Glutamatergic neuron (in vitro differentiated cells): ENCODE measurements around the gene CDC45. TPM values are rescaled to one million over a fixed set of nuclear protein-coding genes. Genes with fewer than 3 reads are reported as not detected.

Experiments
- DNase-seq: peaks from one replicate; pipeline ENCODE4 v3.0.0; 2022
- H3K27ac Mint-ChIP-seq: one replicate; pipeline ENCODE4 v1.8.0; 2020; ENCODE audit warnings: mild to moderate bottlenecking, mixed read lengths, inconsistent platforms; ENCODE audit not compliant: unreplicated experiment
- H3K27me3 Mint-ChIP-seq: one replicate; pipeline ENCODE4 v1.8.0; 2020; ENCODE audit warnings: mild to moderate bottlenecking, moderate library complexity, mixed read lengths, inconsistent platforms; ENCODE audit not compliant: unreplicated experiment
- H3K36me3 Mint-ChIP-seq: one replicate; pipeline ENCODE4 v1.8.0; 2020; ENCODE audit warnings: mild to moderate bottlenecking, mixed read lengths, inconsistent platforms; ENCODE audit not compliant: unreplicated experiment
- H3K4me1 Mint-ChIP-seq: one replicate; pipeline ENCODE4 v1.8.0; 2020; ENCODE audit warnings: mild to moderate bottlenecking, low read depth, mixed read lengths, inconsistent platforms; ENCODE audit not compliant: unreplicated experiment
- H3K4me3 Mint-ChIP-seq: one replicate; pipeline ENCODE4 v1.8.0; 2020; ENCODE audit warnings: mild to moderate bottlenecking, mixed read lengths, inconsistent platforms; ENCODE audit not compliant: unreplicated experiment
- H3K9me3 Mint-ChIP-seq: one replicate; pipeline ENCODE4 v1.8.0; 2020; ENCODE audit warnings: mild to moderate bottlenecking, moderate library complexity, mixed read lengths, inconsistent platforms; ENCODE audit not compliant: unreplicated experiment
- total RNA-seq: library from RNA; stranded (reverse); fragmentation: NEBNext Ultra II Directional; extraction: Animal tissue kit (Norgen Biotek cat#: 25700); gene quantifications from one replicate; pipeline ENCODE4 v1.2.1, GENCODE V29; 2021; ENCODE audit not compliant: unreplicated experiment
- TF ChIP-seq, protein P1 (sequence below): fragments of 200-600 bp; sonication (generic); IDR thresholded peaks from one replicate; pipeline ENCODE4 v1.5.0; 2021; ENCODE audit not compliant: partially characterized antibody, unreplicated experiment

CDC45 gene
- total RNA-seq, 1 donor from 2014 or later: 3.5 TPM

DNA sequence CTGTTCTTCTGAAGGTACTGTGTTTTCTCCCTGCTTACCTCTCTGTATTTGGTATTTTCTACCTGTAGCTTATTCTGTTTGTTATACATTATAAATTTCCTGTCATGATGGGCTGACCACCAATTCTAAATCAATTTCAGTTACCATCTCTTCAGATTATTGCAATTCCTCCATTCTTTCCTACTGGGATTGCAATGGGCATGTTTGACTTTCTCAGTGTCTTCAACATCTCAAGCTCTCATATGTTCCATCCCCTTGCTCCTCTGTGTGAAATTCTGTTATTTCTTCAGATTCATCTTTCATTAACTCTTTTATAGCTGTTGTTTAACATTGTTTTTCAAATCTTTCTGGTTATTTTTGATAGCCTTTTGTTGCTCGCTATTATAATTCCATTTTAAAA lies 16.7 kb upstream of the CDC45 start:
- H3K27me3 Mint-ChIP-seq: peaks cover 8% of the 10 kb centered on the region
- TF ChIP-seq, protein P1, sequence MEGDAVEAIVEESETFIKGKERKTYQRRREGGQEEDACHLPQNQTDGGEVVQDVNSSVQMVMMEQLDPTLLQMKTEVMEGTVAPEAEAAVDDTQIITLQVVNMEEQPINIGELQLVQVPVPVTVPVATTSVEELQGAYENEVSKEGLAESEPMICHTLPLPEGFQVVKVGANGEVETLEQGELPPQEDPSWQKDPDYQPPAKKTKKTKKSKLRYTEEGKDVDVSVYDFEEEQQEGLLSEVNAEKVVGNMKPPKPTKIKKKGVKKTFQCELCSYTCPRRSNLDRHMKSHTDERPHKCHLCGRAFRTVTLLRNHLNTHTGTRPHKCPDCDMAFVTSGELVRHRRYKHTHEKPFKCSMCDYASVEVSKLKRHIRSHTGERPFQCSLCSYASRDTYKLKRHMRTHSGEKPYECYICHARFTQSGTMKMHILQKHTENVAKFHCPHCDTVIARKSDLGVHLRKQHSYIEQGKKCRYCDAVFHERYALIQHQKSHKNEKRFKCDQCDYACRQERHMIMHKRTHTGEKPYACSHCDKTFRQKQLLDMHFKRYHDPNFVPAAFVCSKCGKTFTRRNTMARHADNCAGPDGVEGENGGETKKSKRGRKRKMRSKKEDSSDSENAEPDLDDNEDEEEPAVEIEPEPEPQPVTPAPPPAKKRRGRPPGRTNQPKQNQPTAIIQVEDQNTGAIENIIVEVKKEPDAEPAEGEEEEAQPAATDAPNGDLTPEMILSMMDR: no peak
- peaks cover 13% of the 10 kb centered on the region for H3K4me1 Mint-ChIP-seq
- DNase-seq: no peak
- H3K9me3 Mint-ChIP-seq: peaks cover 2% of the 10 kb centered on the region
- H3K4me3 Mint-ChIP-seq: peak overlapping the region; percentile 59
- no peaks in the 10 kb centered on the region for H3K36me3 Mint-ChIP-seq
- peak overlapping the region; percentile 91 for H3K27ac Mint-ChIP-seq

DNA sequence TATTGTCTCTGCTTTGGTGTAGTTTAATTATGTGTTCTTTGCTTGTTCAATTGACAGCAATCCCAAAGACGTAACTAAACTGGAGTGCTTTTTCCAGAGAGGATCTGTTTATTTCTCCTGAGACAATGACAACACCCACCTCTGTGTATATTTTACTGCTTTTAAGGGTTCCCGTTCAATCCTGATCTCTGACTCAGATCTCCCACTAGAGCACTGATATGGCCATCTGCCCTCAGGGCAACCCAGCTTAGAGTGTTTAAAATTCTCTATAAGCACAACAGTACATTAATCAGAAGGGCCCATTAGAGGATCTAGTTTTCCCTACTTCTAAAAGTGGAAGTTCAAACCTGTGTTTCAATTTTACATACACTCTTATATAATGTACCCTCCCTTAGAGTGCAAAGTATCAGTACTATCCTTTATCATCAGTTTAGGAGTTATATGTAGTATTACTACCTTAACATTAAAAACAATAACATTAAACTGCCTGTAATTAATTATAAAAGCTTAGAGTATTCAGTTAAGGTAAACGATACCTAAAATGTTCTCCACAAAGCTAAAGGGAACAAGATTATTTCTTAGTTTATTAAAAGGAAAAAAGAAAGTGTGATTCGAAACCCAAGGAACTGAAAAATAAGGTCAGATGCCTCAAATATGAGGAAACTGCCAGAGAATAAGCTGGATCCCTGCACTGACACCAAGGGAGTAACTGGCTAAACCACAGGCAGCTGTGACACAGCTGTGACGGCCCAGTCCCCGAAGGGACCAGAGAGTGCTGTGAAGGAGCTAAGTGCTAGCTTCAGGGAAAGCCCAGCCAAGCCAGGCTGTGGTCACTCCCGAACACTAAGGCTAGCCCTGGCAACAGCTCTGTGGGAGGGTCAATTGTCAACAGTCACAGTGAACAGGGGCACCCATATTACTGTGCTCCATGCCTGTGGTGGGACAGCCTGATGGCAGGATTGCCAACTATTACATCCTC lies 15.9 kb upstream of the CDC45 start:
- Mint-ChIP-seq H3K4me1 (peaks cover 13% of the 10 kb centered on the region), H3K27me3 (peaks cover 8% of the 10 kb centered on the region), H3K36me3 (no peaks in the 10 kb centered on the region), H3K27ac (peak overlapping the region; percentile 91), H3K9me3 (peaks cover 2% of the 10 kb centered on the region), H3K4me3 (peak overlapping the region; percentile 60)
- DNase-seq: peak; percentile 86
- TF ChIP-seq, protein P1: no peak

DNA sequence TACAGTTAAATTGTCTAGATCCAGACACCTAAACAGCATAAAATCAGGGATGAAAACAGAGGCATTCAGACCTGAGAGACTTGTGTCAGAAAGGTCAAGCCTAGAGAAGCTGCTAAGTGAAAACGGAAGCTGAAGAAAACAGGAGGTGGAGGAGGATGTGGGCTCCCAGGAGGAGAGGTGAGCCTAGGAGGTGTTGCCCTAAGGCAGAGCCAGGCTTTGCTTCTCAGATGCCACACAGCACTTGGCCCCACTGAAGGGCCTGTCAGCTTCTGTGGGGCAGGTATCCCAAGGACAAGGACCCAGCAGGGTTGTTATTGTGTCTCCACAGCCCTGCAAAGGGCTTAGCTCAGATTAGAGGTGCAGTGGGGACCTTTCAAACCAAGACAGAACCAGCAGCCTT lies 15.2 kb upstream of the CDC45 start:
- no peak for DNase-seq
- TF ChIP-seq, protein P1: no peak

DNA sequence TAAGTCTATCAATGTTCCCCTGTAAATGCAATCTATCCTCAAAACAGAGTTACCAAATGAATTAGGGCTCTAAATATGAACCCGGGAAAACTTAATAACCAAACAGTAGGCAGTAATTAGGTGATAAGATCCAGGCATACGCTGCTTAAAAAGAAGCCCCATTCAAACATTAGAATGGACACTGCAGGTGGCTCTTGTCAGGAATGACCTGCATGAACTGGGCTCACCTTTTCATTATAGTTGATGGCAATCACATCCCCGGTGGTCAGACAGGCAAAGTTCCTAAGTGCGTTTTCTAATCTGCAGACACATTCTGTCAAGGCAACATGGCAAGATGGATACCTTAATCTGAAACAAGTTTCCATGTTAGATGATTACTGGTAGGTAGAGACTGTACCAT lies 14.7 kb upstream of the CDC45 start:
- no peak for DNase-seq
- Mint-ChIP-seq H3K4me3 (no peak overlapping the region), H3K36me3 (no peaks in the 10 kb centered on the region), H3K4me1 (peaks cover 13% of the 10 kb centered on the region), H3K27me3 (peaks cover 8% of the 10 kb centered on the region), H3K9me3 (peaks cover 2% of the 10 kb centered on the region), H3K27ac (peak overlapping the region; percentile 91)
- TF ChIP-seq, protein P1: no peak

More for the DNA sequence above, 15.2 kb upstream of the CDC45 start:
- H3K27me3 Mint-ChIP-seq: peaks cover 8% of the 10 kb centered on the region
- H3K4me1 Mint-ChIP-seq: peaks cover 13% of the 10 kb centered on the region
- peak overlapping the region; percentile 91 for H3K27ac Mint-ChIP-seq
- H3K4me3 Mint-ChIP-seq: peak overlapping the region; percentile 55
- H3K36me3 Mint-ChIP-seq: no peaks in the 10 kb centered on the region
- peaks cover 2% of the 10 kb centered on the region for H3K9me3 Mint-ChIP-seq
